GM19467 (cell line): Measurements from ENCODE around the gene MAP4.
"Not testable (repeated sequence)": the region's sequence is repeated elsewhere in the genome, so short reads cannot be mapped to it uniquely, and the experiment has no call there.

Experiments
- ATAC-seq: cut with Tn5 transposase; IDR thresholded peaks from one replicate; pipeline ENCODE4 v1.9.1; 2021; ENCODE audit warnings: mild to moderate bottlenecking, moderate library complexity; ENCODE audit not compliant: unreplicated experiment

Gene MAP4

GRCh38 chr3:48016301-48016973 is at the start of gene MAP4:
Gene MAP4, minus strand, starts transcription at chr3:48016416. Its CDS starts 17,556 bp downstream, at chr3:47998860.
- ATAC-seq: no peak

- ATAC-seq: no peak
Observed at GRCh38 chr3:48065035-48065434, 48.8 kb upstream of the MAP4 start.

GRCh38 chr3:48064292-48064829 is 48.1 kb upstream of the MAP4 start:
- no peak for ATAC-seq

GRCh38 chr3:48061586-48061985 is 45.4 kb upstream of the MAP4 start:
- ATAC-seq: not testable (repeated sequence)

- no peak for ATAC-seq
Observed at GRCh38 chr3:48058091-48058490, 41.9 kb upstream of the MAP4 start.

- ATAC-seq: no peak
Observed at GRCh38 chr3:48057521-48057920, 41.3 kb upstream of the MAP4 start.

GRCh38 chr3:48047841-48048464 is 31.7 kb upstream of the MAP4 start:
- no peak for ATAC-seq

GRCh38 chr3:48042071-48042760 is 26.0 kb upstream of the MAP4 start:
- no peak for ATAC-seq

- no peak for ATAC-seq
Observed at GRCh38 chr3:48039487-48040190, 23.4 kb upstream of the MAP4 start.

- ATAC-seq: no peak
Observed at GRCh38 chr3:48038971-48039481, 22.8 kb upstream of the MAP4 start.

GRCh38 chr3:48034000-48034516 is 17.8 kb upstream of the MAP4 start:
- ATAC-seq: no peak

GRCh38 chr3:48030188-48030587 is 14.0 kb upstream of the MAP4 start:
- no peak for ATAC-seq

- no peak for ATAC-seq
Observed at GRCh38 chr3:48026951-48027908, 11.0 kb upstream of the MAP4 start.

GRCh38 chr3:48026098-48026497 is 9.9 kb upstream of the MAP4 start:
- no peak for ATAC-seq

GRCh38 chr3:48024401-48024800 is 8.2 kb upstream of the MAP4 start:
- ATAC-seq: no peak

- no peak for ATAC-seq
Observed at GRCh38 chr3:48023377-48023776, 7.2 kb upstream of the MAP4 start.

GRCh38 chr3:48022178-48022577 is 6.0 kb upstream of the MAP4 start:
- no peak for ATAC-seq

GRCh38 chr3:48018841-48019240 is 2.6 kb upstream of the MAP4 start:
- no peak for ATAC-seq

- ATAC-seq: no peak
Observed at GRCh38 chr3:48015431-48016180, 610 bp downstream of the MAP4 start.
